Chondrocyte (in vitro differentiated cells): Measurements from ENCODE around the gene MAP3K13. TPM values are rescaled to one million over a fixed set of nuclear protein-coding genes. Genes with fewer than 3 reads are reported as not detected.
"Not testable (repeated sequence)": the region's sequence is repeated elsewhere in the genome, so short reads cannot be mapped to it uniquely, and the experiment has no call there.

Experiments
- DNase-seq: peaks from one replicate; pipeline ENCODE4 v3.0.0; 2021; ENCODE audit warnings: mixed read lengths, low spot score
- H3K27ac Mint-ChIP-seq: one replicate; pipeline ENCODE4 v1.8.0; 2021; ENCODE audit warnings: mild to moderate bottlenecking, moderate library complexity, mixed read lengths; ENCODE audit not compliant: unreplicated experiment
- H3K27me3 Mint-ChIP-seq: 2 replicates; pipeline ENCODE4 v1.8.0; 2021; ENCODE audit warnings: low read depth, mixed read lengths
- H3K36me3 Mint-ChIP-seq: 2 replicates; pipeline ENCODE4 v1.8.0; 2021; ENCODE audit warnings: low read depth, mixed read lengths
- H3K4me1 Mint-ChIP-seq: 2 replicates; pipeline ENCODE4 v1.8.0; 2021; ENCODE audit warnings: low read depth, mild to moderate bottlenecking, mixed read lengths
- H3K4me3 Mint-ChIP-seq: one replicate; pipeline ENCODE4 v1.8.0; 2021; ENCODE audit warnings: mild to moderate bottlenecking, moderate library complexity, mixed read lengths; ENCODE audit not compliant: unreplicated experiment
- H3K9me3 Mint-ChIP-seq: 2 replicates; pipeline ENCODE4 v1.8.0; 2021; ENCODE audit warnings: low read depth, mixed read lengths
- total RNA-seq: library from RNA; stranded (reverse); gene quantifications from 3 replicates; pipeline ENCODE4 v1.2.1, GENCODE V29; 2021
- TF ChIP-seq, protein P1 (sequence below): fragments of 200-600 bp; sonication (generic); IDR thresholded peaks from 2 replicates; pipeline ENCODE4 v1.5.0; 2021; ENCODE audit warnings: antibody characterized with exemption, mild to moderate bottlenecking, moderate library complexity

Gene MAP3K13
- total RNA-seq, 1 donor from 2014 or later: 18.2 TPM

DNA sequence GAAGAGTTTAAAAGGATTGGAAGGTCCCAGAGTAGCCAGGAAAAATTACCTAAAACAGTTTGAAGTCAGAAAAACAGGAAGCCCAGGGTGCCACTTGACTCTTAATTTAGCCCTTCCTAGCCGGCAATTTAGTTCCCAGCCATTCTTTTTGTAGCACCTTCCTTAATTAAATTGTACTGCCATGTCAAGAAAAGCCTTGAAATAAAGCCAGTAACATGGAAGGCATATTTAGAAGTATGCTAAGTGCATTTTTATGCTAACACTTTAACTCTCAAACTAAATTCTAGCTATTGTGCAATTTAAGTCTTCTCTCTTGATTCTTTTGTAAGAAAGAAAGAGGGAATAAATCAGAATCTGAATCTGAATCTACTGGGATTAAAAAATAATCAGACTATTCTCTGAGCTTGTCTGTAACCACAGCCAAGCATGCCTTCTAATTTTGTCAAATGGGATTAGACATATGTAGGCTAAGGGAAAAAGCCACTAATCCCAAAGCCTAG is 43.2 kb downstream of the MAP3K13 start:
- H3K4me3 Mint-ChIP-seq: no peak overlapping the region
- H3K27ac Mint-ChIP-seq: no peak overlapping the region
- no peaks in the 10 kb centered on the region for H3K4me1 Mint-ChIP-seq
- H3K9me3 Mint-ChIP-seq: peaks cover 4% of the 10 kb centered on the region
- no peaks in the 10 kb centered on the region for H3K36me3 Mint-ChIP-seq
- no peaks in the 10 kb centered on the region for H3K27me3 Mint-ChIP-seq
- DNase-seq: no peak
- TF ChIP-seq, protein P1, sequence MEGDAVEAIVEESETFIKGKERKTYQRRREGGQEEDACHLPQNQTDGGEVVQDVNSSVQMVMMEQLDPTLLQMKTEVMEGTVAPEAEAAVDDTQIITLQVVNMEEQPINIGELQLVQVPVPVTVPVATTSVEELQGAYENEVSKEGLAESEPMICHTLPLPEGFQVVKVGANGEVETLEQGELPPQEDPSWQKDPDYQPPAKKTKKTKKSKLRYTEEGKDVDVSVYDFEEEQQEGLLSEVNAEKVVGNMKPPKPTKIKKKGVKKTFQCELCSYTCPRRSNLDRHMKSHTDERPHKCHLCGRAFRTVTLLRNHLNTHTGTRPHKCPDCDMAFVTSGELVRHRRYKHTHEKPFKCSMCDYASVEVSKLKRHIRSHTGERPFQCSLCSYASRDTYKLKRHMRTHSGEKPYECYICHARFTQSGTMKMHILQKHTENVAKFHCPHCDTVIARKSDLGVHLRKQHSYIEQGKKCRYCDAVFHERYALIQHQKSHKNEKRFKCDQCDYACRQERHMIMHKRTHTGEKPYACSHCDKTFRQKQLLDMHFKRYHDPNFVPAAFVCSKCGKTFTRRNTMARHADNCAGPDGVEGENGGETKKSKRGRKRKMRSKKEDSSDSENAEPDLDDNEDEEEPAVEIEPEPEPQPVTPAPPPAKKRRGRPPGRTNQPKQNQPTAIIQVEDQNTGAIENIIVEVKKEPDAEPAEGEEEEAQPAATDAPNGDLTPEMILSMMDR: no peak

DNA sequence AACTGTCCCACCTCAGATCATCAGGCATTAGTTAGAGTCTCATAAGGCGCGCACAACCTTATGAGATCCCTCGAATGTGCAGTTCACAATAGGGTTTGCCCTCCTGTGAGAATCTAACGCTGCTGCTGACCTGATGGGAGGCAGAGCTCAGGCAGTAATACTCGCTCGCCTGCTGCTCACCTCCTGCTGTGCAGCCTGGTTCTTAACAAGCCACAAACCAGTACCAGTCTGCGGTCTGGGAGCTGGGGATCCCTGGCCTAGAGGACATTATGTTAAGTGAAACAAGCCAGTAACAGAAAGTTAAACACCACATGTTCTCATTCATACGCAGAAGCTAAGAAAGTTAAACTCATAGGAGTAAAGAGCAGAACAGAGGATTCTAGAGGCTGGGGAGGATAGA is 47.0 kb downstream of the MAP3K13 start:
- Mint-ChIP-seq H3K27me3 (no peaks in the 10 kb centered on the region), H3K36me3 (no peaks in the 10 kb centered on the region), H3K27ac (no peak overlapping the region), H3K4me3 (no peak overlapping the region), H3K4me1 (no peaks in the 10 kb centered on the region), H3K9me3 (peaks cover 4% of the 10 kb centered on the region)
- TF ChIP-seq, protein P1: no peak
- DNase-seq: no peak

DNA sequence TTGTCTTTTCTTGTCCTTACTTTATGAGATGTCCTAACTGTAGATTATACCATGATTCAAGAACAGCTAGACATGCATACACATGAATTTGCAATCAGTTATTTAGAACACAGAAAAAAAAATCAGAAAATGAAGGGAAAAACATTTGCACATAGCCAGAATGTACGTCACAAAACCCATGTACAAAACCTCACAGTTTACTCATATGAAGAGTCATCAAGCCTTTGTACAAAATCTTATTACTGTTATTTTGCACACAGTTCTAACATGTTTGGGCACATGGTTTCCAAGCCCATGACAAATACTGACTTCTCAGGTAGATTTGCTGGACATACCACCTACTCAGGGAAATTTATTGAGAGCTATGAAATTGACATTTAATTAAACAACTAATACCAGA is 48.2 kb downstream of the MAP3K13 start:
- Mint-ChIP-seq H3K27ac (no peak overlapping the region), H3K4me1 (no peaks in the 10 kb centered on the region), H3K27me3 (no peaks in the 10 kb centered on the region), H3K4me3 (no peak overlapping the region), H3K9me3 (peaks cover 4% of the 10 kb centered on the region), H3K36me3 (no peaks in the 10 kb centered on the region)
- no peak for DNase-seq
- TF ChIP-seq, protein P1: no peak

DNA sequence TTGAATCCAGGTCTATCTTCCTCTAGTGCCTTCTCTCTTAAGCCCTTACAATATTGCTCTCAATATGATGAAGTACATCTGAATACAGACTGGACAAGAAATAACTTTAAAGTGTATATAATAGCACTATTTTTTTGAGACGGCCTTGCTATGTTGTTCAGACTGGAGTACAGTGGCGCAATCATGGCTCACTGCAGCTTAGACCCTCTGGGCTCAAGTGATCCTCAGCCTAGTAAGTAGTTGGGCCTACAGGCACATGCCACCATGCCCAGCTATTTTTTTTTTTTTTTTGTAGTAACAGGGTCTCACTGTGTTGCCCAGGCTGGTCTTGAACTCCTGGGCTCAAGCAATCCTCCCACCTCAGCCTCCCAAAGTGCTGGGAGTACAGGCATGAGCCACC is 53.6 kb downstream of the MAP3K13 start:
- Mint-ChIP-seq H3K4me3 (no peak overlapping the region), H3K9me3 (peaks cover 3% of the 10 kb centered on the region), H3K4me1 (peaks cover 4% of the 10 kb centered on the region), H3K36me3 (no peaks in the 10 kb centered on the region), H3K27me3 (no peaks in the 10 kb centered on the region), H3K27ac (no peak overlapping the region)
- no peak for DNase-seq
- TF ChIP-seq, protein P1: no peak

DNA sequence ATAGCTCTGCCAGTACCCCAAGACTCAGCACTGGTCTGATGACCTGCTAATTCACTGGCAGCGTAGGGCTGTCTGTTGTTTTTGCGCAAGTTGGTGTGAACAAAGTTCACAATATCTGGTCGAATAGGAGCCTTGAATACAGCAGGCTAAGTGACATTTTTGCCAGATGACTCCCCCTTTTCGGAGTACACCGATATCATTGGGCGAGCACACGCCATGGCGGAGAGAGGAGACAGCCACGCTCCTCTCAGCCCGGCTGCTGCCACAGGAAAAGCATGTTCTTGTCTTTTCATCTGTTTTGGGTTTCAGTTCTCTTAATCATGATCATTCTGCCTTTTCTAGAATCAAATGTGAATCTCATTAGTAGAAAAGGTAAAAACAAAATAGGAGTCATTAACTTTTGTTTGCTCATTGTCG is 55.6 kb downstream of the MAP3K13 start:
- not testable (repeated sequence) for H3K9me3 Mint-ChIP-seq, H3K4me3 Mint-ChIP-seq, H3K36me3 Mint-ChIP-seq, H3K27me3 Mint-ChIP-seq, H3K27ac Mint-ChIP-seq, DNase-seq, H3K4me1 Mint-ChIP-seq

DNA sequence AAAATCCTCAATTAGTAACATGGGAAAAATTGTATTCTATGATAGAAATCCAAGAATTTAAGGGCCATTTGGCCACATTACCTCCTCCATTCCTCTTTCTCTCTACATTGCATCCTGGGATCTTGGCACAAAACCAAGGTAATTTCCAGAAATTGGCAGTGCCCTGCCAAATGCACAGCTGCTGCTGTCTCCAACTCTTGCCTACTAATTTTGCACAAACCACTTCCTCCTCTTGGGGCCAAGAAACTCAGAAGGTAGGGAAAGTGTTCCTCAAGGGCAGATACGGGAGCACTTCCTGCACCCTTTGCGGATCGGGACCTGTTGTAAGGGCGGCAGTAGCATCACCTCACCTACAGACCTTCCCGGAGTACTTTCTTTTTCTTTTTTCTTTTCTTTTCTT is 57.8 kb downstream of the MAP3K13 start:
- H3K4me1 Mint-ChIP-seq: peaks cover 8% of the 10 kb centered on the region
- H3K36me3 Mint-ChIP-seq: no peaks in the 10 kb centered on the region
- no peak overlapping the region for H3K4me3 Mint-ChIP-seq
- H3K27me3 Mint-ChIP-seq: no peaks in the 10 kb centered on the region
- peaks cover 3% of the 10 kb centered on the region for H3K9me3 Mint-ChIP-seq
- TF ChIP-seq, protein P1: no peak
- no peak overlapping the region for H3K27ac Mint-ChIP-seq
- DNase-seq: no peak
